Stimulated activated naive B cell treated with anti-CD40 and anti-IgM and Interleukin-4, amounts not matched to agents 10 μg/mL and 1 μg/mL and 100 μg/mL, for 72 hours (primary cell): ENCODE results near the gene ABCA4.
"Not testable (repeated sequence)": the region's sequence is repeated elsewhere in the genome, so short reads cannot be mapped to it uniquely, and the experiment has no call there.

Experiments used
- ATAC-seq, 2 donors: fragments of 150-1000 bp; cut with Tn5 transposase; replicated peaks; 2 replicates each; pipeline ENCODE4 v1.10.0; 2021; ENCODE audit warnings: moderate library complexity in 1 of 2
- DNase-seq: peaks from one replicate; pipeline ENCODE4 v3.0.0; 2021
- H3K27ac Mint-ChIP-seq: one replicate; pipeline ENCODE4 v1.8.0; 2022; ENCODE audit warnings: mild to moderate bottlenecking, mixed read lengths
- H3K27me3 Mint-ChIP-seq, 2 donors: one replicate each; pipeline ENCODE4 v1.8.0; 2022; ENCODE audit warnings: mixed read lengths in 2 of 2
- H3K36me3 Mint-ChIP-seq, 2 donors: one replicate each; pipeline ENCODE4 v1.8.0; 2022; ENCODE audit warnings: mixed read lengths in 2 of 2, mild to moderate bottlenecking in 1 of 2
- H3K4me1 Mint-ChIP-seq, 2 donors: one replicate each; pipeline ENCODE4 v1.8.0; 2022; ENCODE audit warnings: mixed read lengths in 2 of 2, mild to moderate bottlenecking in 1 of 2
- H3K4me3 Mint-ChIP-seq, 2 donors: one replicate each; pipeline ENCODE4 v1.8.0; 2022; ENCODE audit warnings: mild to moderate bottlenecking in 2 of 2, mixed read lengths in 2 of 2, moderate library complexity in 1 of 2
- H3K9me3 Mint-ChIP-seq, 2 donors: one replicate each; pipeline ENCODE4 v1.8.0; 2022; ENCODE audit warnings: mixed read lengths in 2 of 2, mild to moderate bottlenecking in 1 of 2

ABCA4 gene

DNA sequence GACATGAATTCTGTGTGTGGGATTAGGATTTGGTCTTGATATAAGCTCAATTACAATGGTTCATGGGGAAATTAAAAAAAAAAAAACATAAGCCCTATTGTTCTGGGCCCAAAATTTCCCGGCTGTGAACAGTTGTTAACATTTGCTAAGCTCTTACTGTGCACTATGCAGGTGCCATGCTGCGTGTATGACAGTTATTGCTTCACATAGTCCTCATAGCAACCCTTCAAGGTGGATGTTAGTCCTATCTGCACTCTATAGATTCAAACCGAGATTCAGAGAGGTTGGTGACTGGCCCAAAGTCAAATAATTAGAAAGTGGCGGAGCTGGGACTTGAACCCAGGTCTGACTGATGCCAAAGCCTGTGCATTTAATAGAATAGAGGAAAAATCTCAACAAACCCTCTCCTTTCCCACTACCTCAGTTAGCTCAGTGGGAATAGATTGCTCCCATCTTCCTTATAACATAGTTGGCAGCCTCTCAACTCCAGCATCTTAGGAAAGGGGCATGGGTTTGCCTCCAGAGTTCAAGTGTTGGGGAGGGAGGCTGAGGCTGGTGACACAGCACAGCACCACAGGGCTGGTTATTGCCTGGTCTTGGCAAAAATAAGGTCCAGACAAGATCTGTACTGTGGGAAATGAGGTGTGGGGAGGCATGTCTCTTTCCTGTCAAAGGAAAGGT lies 156.7 kb downstream of the ABCA4 start:
- Mint-ChIP-seq H3K36me3 (peaks cover 0 to 3% of the 10 kb centered on the region in 2 donors), H3K4me3 (no peak overlapping the region), H3K4me1 (peaks cover 0 to 5% of the 10 kb centered on the region in 2 donors), H3K9me3 (no peaks in the 10 kb centered on the region), H3K27me3 (peaks cover 17 to 24% of the 10 kb centered on the region in 2 donors), H3K27ac (no peak overlapping the region)
- no peak for ATAC-seq
- DNase-seq, result no peak

DNA sequence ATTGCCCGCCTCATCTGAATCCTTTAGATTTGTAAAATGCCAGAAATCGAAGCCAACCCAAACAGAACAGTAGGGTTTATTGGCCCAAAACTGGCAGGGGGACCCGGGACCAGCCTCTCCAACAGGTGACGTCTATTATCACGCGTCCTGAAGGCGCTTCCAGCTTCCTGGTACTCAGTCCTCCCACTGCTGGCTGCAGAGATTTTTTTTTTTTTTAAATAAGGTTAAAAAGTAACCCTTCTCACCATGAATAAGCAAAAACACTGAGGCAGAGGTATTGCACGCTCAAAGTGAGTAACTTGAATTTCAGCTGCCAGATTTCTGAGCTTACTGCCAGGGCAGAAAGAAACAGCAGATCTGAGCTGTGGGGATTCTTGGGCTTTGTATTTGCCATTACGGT lies 157.4 kb downstream of the ABCA4 start:
- ATAC-seq, result no peak
- no peak for DNase-seq
- H3K36me3 Mint-ChIP-seq, result peaks cover 0 to 4% of the 10 kb centered on the region in 2 donors
- no peak overlapping the region for H3K27ac Mint-ChIP-seq
- no peak overlapping the region for H3K4me3 Mint-ChIP-seq
- peaks cover 0 to 5% of the 10 kb centered on the region in 2 donors for H3K4me1 Mint-ChIP-seq
- H3K27me3 Mint-ChIP-seq, result peaks cover 18 to 20% of the 10 kb centered on the region in 2 donors
- H3K9me3 Mint-ChIP-seq, result no peaks in the 10 kb centered on the region

DNA sequence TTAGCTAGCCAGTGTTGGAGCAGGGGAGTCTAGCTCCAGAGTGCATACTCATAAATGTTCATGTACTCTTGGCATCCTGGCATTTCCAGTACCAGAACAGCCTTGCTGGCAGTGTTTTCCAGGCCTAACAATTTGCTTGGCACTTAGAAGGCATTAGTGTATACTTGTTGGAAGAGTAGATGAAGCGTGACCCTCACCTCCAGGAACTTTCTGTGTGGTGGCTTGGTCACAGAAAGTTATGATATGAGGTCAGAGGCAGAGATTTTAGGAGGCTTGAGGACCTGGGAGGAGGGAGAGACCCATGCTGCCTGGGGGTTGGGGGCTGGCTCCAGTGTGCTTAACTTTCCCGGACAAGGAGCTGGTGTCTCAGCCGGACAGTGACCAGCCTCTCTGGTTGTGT lies 159.0 kb downstream of the ABCA4 start:
- Mint-ChIP-seq H3K27me3 (peaks cover 18 to 19% of the 10 kb centered on the region in 2 donors), H3K9me3 (peaks cover 7 to 8% of the 10 kb centered on the region in 2 donors), H3K27ac (no peak overlapping the region), H3K36me3 (peaks cover 0 to 4% of the 10 kb centered on the region in 2 donors), H3K4me1 (peaks cover 0 to 5% of the 10 kb centered on the region in 2 donors), H3K4me3 (no peak overlapping the region)
- DNase-seq, result no peak
- no peak for ATAC-seq

DNA sequence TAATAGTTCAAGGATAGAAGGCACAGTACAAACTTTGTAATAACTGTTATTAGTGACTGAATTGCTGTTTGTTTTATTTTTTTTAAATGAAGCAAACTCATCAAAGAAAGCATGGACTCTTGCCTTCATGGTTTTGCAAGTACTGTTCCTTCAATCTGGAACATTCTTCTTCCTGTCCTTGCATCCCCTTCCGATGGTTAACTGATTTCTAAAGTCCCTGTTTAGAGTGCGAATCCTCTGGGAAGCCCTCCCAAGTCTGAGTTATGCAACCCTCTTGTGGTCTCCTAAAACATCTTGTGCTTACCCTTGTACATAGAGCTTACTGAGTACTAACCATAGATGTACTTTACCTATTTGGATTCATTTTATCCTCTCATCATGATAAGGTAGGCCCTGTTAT lies 159.5 kb downstream of the ABCA4 start:
- Mint-ChIP-seq H3K4me1 (peaks cover 0 to 5% of the 10 kb centered on the region in 2 donors), H3K27me3 (peaks cover 18 to 19% of the 10 kb centered on the region in 2 donors), H3K36me3 (peaks cover 0 to 4% of the 10 kb centered on the region in 2 donors), H3K27ac (no peak overlapping the region), H3K4me3 (no peak overlapping the region), H3K9me3 (peaks cover 10 to 11% of the 10 kb centered on the region in 2 donors)
- DNase-seq (no peak), ATAC-seq (no peak)

DNA sequence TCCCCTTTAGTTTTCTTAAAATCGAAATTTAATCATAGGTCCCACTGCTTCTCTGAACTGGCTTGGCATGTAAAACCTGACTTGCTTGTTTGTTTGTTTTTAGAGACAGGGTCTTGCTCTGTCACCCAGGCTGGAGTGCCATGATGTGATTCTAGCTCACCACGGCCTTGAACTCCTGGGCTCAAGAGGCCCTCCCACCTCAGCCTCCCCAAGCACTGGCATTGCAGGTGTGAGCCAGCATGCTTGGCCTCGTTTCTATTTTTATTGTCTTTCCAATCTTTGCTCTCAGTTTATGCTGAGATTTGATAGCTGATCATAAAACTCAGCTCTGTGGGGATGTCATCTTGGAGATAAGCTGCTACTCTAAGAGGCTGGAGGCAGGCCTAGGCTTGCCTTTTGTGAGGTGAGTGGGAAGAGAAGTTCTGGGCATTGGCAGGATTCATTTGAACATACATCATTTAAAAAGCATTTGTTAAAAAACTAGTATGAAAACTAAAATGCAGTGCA lies 160.3 kb downstream of the ABCA4 start:
- ATAC-seq (no peak), DNase-seq (no peak)
- H3K4me3 Mint-ChIP-seq, result no peak overlapping the region
- peaks cover 15 to 17% of the 10 kb centered on the region in 2 donors for H3K9me3 Mint-ChIP-seq
- H3K27ac Mint-ChIP-seq, result no peak overlapping the region
- H3K4me1 Mint-ChIP-seq, result peaks cover 0 to 5% of the 10 kb centered on the region in 2 donors
- H3K36me3 Mint-ChIP-seq, result peaks cover 0 to 8% of the 10 kb centered on the region in 2 donors
- peaks cover 18 to 19% of the 10 kb centered on the region in 2 donors for H3K27me3 Mint-ChIP-seq

DNA sequence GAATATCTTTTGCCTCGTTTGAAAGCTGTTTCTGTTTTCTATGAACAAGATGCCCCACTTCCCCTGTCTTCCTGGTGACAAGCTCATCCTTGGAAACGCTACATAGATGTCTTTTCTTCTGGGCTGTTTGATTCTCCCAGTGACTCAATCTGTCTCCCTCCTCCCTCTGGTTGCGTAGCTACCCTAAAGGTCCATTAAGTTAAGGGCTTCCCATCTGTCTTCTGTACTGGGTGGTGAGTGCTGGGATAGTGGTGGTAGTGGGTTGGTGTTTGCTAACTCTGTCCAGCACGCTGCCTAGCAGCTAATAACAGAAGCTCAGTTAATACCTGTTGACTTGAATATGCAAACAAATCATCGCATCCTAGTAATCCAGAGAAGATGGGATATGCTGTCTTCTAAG lies 161.5 kb downstream of the ABCA4 start:
- Mint-ChIP-seq H3K4me3 (no peak overlapping the region), H3K27me3 (peaks cover 14 to 25% of the 10 kb centered on the region in 2 donors), H3K4me1 (peaks cover 0 to 1% of the 10 kb centered on the region in 2 donors), H3K36me3 (peaks cover 2 to 19% of the 10 kb centered on the region in 2 donors), H3K27ac (no peak overlapping the region), H3K9me3 (peaks cover 20 to 28% of the 10 kb centered on the region in 2 donors)
- ATAC-seq, result no peak
- DNase-seq, result no peak

DNA sequence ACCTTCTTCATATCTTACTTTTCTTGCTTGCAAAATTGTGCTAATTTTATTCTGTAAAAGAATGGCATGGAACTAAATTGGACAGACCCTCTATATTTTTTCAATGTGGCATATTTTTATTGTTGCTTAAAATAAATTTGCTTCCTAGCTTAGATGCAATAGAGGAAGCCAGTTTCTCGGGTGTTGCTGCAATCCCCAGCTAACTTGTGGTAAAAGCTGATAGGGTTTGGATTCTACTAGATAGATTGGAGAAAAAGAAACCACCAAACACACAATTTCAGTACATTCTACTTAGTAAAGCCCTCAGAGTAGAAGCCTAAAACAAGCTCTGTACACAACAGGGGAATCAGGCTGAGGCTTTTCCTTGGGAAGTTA lies 162.2 kb downstream of the ABCA4 start:
- peaks cover 14 to 26% of the 10 kb centered on the region in 2 donors for H3K27me3 Mint-ChIP-seq
- DNase-seq (no peak), ATAC-seq (no peak)
- no peak overlapping the region for H3K4me3 Mint-ChIP-seq
- no peaks in the 10 kb centered on the region for H3K4me1 Mint-ChIP-seq
- H3K36me3 Mint-ChIP-seq, result peaks cover 2 to 19% of the 10 kb centered on the region in 2 donors
- no peak overlapping the region for H3K27ac Mint-ChIP-seq
- H3K9me3 Mint-ChIP-seq, result peaks cover 20 to 28% of the 10 kb centered on the region in 2 donors

DNA sequence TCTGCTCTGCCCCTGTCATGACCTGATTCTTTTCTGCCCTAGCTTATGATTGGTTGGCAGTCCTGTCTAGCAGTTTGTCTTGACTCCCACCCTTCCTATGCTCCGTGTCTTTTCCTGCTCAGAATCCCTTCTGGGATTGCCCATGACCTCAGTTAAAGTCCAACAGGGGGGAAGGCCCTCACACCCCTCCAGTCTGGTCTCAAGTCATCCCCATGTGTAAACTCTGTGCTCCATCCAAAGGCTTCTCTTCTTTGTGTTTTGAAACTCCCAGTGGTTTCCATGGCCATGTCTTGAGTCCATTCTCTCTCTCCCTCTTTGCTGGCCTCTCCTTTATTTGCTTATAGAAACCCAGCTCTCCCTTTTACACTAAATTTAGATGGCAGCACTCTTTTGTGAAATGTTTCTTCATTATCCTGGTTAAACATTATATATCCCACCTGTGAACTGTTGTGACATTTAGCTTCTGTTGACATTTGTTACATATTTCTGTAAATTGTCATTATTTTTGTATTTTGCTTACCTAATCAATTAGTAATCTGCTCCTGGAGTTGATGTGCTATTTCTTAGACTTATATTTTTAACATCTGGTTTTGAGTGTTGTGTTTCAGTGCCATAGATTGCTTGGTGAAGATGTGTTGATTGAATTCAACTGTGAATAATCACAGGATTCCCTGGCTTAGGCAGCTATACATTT lies 162.8 kb downstream of the ABCA4 start:
- H3K36me3 Mint-ChIP-seq, result peaks cover 2 to 19% of the 10 kb centered on the region in 2 donors
- H3K4me1 Mint-ChIP-seq, result no peaks in the 10 kb centered on the region
- ATAC-seq, result no peak
- H3K4me3 Mint-ChIP-seq, result no peak overlapping the region
- DNase-seq, result no peak
- H3K9me3 Mint-ChIP-seq, result peaks cover 20 to 28% of the 10 kb centered on the region in 2 donors
- no peak overlapping the region for H3K27ac Mint-ChIP-seq
- peaks cover 14 to 24% of the 10 kb centered on the region in 2 donors for H3K27me3 Mint-ChIP-seq

DNA sequence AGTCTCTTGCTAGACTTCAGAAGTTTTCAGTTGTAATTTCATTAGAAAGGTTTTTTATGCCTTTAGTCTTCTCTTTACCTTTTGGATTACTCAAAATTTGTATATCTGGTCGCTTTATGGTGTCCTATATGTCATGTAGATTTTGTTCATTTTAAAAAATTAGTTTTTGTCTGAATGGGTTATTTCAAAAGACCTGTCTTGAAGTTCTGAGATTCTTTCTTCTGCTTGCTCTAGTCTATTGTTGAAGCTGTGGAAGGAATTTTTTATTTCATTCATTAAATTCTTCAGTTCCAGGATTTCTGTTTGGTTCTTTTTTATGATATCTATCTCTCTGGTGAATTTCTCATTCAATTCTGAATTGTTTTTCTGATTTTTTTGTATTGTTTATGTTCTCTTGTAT lies 165.2 kb downstream of the ABCA4 start:
- Mint-ChIP-seq H3K9me3 (peaks cover 31 to 46% of the 10 kb centered on the region in 2 donors), H3K4me3 (no peak overlapping the region), H3K27me3 (peaks cover 8 to 22% of the 10 kb centered on the region in 2 donors), H3K4me1 (no peaks in the 10 kb centered on the region), H3K36me3 (peaks cover 3 to 23% of the 10 kb centered on the region in 2 donors), H3K27ac (no peak overlapping the region)
- ATAC-seq (no peak), DNase-seq (no peak)

DNA sequence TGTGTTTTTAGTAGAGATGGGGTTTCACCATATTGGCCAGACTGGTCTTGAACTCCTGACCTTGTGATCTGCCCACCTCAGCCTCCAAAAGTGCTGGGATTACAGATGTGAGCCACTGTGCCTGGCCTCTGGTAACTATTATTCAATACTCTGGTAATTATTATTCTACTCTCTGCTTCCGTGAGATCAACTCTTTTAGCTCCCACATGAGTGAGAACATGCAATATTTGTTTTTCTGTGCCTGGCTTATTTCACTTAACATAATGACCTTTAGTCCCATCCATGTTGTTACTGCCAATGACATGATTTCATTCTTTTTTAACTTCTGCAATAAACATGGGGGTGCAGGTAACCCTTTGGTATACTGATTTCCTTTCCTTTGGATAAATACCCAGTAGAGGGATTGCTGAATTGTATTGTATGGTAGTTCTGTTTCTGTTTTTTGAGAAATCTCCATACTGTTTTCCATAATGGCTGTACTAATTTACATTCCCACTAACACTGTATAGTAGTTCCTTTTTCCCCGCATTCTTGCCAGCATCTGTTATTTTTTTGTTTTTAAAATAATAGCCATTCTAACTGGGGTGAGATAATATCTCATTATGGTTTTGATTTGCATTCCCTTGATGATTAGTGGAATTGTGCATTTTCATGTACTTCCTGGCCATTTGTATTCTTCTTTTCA lies 173.8 kb downstream of the ABCA4 start:
- H3K36me3 Mint-ChIP-seq, result not testable (repeated sequence)

More for the DNA sequence above, 173.8 kb downstream of the ABCA4 start:
- not testable (repeated sequence) for H3K4me1 Mint-ChIP-seq, H3K27ac Mint-ChIP-seq, ATAC-seq, H3K4me3 Mint-ChIP-seq, DNase-seq
- Mint-ChIP-seq H3K27me3 (peaks cover 11 to 33% of the 10 kb centered on the region in 2 donors), H3K9me3 (peaks cover 13 to 14% of the 10 kb centered on the region in 2 donors)
